Effector memory CD4-positive, alpha-beta T cell (primary cell): ENCODE measurements around the gene TBCEL.
"Not testable (repeated sequence)": the region's sequence is repeated elsewhere in the genome, so short reads cannot be mapped to it uniquely, and the experiment has no call there.

Experiments
- DNase-seq, 3 donors: peaks; one replicate each; pipeline ENCODE4 v3.0.0-alpha.2; 2020
- H3K27ac ChIP-seq: 2 replicates; pipeline ENCODE4 v1.7.0; 2013; ENCODE audit warnings: mild to moderate bottlenecking, low read length, moderate library complexity; ENCODE audit not compliant: insufficient read depth, poor library complexity, severe bottlenecking
- H3K27me3 ChIP-seq: replicated peaks from 2 replicates; pipeline ENCODE4 v1.7.0; 2013; ENCODE audit warnings: mild to moderate bottlenecking, low read length; ENCODE audit not compliant: insufficient read depth, control insufficient read depth, poor library complexity, severe bottlenecking
- H3K36me3 ChIP-seq: 2 replicates; pipeline ENCODE4 v1.7.0; 2013; ENCODE audit warnings: mild to moderate bottlenecking, low read length, moderate library complexity; ENCODE audit not compliant: control insufficient read depth, insufficient read depth
- H3K4me1 ChIP-seq: 2 replicates; pipeline ENCODE4 v1.7.0; 2013; ENCODE audit warnings: low read length, mild to moderate bottlenecking; ENCODE audit not compliant: control insufficient read depth, insufficient read depth, poor library complexity, severe bottlenecking
- H3K4me3 ChIP-seq: 2 replicates; pipeline ENCODE4 v1.7.0; 2013; ENCODE audit warnings: low read length, low read depth, mild to moderate bottlenecking; ENCODE audit not compliant: insufficient read depth, poor library complexity, severe bottlenecking
- H3K9me3 ChIP-seq: 2 replicates; pipeline ENCODE4 v1.7.0; 2013; ENCODE audit warnings: mild to moderate bottlenecking, low read length, moderate library complexity; ENCODE audit not compliant: control insufficient read depth

Gene TBCEL

GRCh38 chr11:121110871-121111724 is 87.2 kb downstream of the TBCEL start:
- H3K9me3 ChIP-seq, result no peaks in the 10 kb centered on the region
- no peaks in the 10 kb centered on the region for H3K36me3 ChIP-seq
- no peak overlapping the region for H3K4me3 ChIP-seq
- no peaks in the 10 kb centered on the region for H3K27me3 ChIP-seq
- no peaks in the 10 kb centered on the region for H3K4me1 ChIP-seq
- no peak overlapping the region for H3K27ac ChIP-seq
- no peak for DNase-seq

- no peaks in the 10 kb centered on the region for H3K36me3 ChIP-seq
- no peaks in the 10 kb centered on the region for H3K9me3 ChIP-seq
- no peaks in the 10 kb centered on the region for H3K27me3 ChIP-seq
- no peak for DNase-seq
- no peaks in the 10 kb centered on the region for H3K4me1 ChIP-seq
- no peak overlapping the region for H3K4me3 ChIP-seq
- H3K27ac ChIP-seq, result no peak overlapping the region
Measured at GRCh38 chr11:121112498-121113455, 88.9 kb downstream of the TBCEL start.

GRCh38 chr11:121113611-121114010 is 89.7 kb downstream of the TBCEL start:
- no peaks in the 10 kb centered on the region for H3K9me3 ChIP-seq
- no peak overlapping the region for H3K4me3 ChIP-seq
- no peaks in the 10 kb centered on the region for H3K27me3 ChIP-seq
- no peaks in the 10 kb centered on the region for H3K36me3 ChIP-seq
- H3K4me1 ChIP-seq, result no peaks in the 10 kb centered on the region
- no peak overlapping the region for H3K27ac ChIP-seq
- no peak for DNase-seq

GRCh38 chr11:121115024-121115423 is 91.1 kb downstream of the TBCEL start:
- H3K36me3 ChIP-seq, H3K27me3 ChIP-seq, H3K9me3 ChIP-seq, H3K4me3 ChIP-seq, H3K27ac ChIP-seq, DNase-seq, H3K4me1 ChIP-seq: not testable (repeated sequence)

GRCh38 chr11:121117788-121118187 is 93.9 kb downstream of the TBCEL start:
- H3K4me1 ChIP-seq, result no peaks in the 10 kb centered on the region
- no peak for DNase-seq
- H3K36me3 ChIP-seq, result no peaks in the 10 kb centered on the region
- no peaks in the 10 kb centered on the region for H3K27me3 ChIP-seq
- no peak overlapping the region for H3K27ac ChIP-seq
- no peak overlapping the region for H3K4me3 ChIP-seq
- peaks cover 4% of the 10 kb centered on the region for H3K9me3 ChIP-seq

GRCh38 chr11:121119440-121119839 is 95.5 kb downstream of the TBCEL start:
- no peaks in the 10 kb centered on the region for H3K4me1 ChIP-seq
- H3K27me3 ChIP-seq, result no peaks in the 10 kb centered on the region
- no peaks in the 10 kb centered on the region for H3K36me3 ChIP-seq
- H3K4me3 ChIP-seq, result no peak overlapping the region
- DNase-seq, result no peak
- H3K9me3 ChIP-seq, result peaks cover 4% of the 10 kb centered on the region
- H3K27ac ChIP-seq, result no peak overlapping the region

- peaks cover 4% of the 10 kb centered on the region for H3K9me3 ChIP-seq
- no peak for DNase-seq
- no peaks in the 10 kb centered on the region for H3K27me3 ChIP-seq
- H3K27ac ChIP-seq, result no peak overlapping the region
- H3K36me3 ChIP-seq, result no peaks in the 10 kb centered on the region
- H3K4me3 ChIP-seq, result no peak overlapping the region
- H3K4me1 ChIP-seq, result no peaks in the 10 kb centered on the region
Measured at GRCh38 chr11:121122328-121122727, 98.4 kb downstream of the TBCEL start.

GRCh38 chr11:121123496-121124069 is 99.7 kb downstream of the TBCEL start:
- Histone ChIP-seq H3K4me1 (no peaks in the 10 kb centered on the region), H3K27ac (no peak overlapping the region), H3K4me3 (no peak overlapping the region), H3K9me3 (peaks cover 4% of the 10 kb centered on the region), H3K27me3 (no peaks in the 10 kb centered on the region), H3K36me3 (no peaks in the 10 kb centered on the region)
- no peak for DNase-seq

GRCh38 chr11:121127809-121128208 is 103.9 kb downstream of the TBCEL start:
- Histone ChIP-seq H3K9me3 (no peaks in the 10 kb centered on the region), H3K36me3 (no peaks in the 10 kb centered on the region), H3K4me3 (no peak overlapping the region), H3K4me1 (no peaks in the 10 kb centered on the region), H3K27ac (no peak overlapping the region), H3K27me3 (no peaks in the 10 kb centered on the region)
- DNase-seq, result no peak
